AG04449 (cell line): ENCODE measurements around the gene NR2E1.

ENCODE experiments used
- CTCF ChIA-PET: fragments of 350-600 bp; formaldehyde crosslinking; extraction: SDS; loops from one replicate; lab custom pipeline; 2021; ENCODE audit warnings: antibody characterized with exemption; lab: Yijun Ruan, JAX
- POLR2A ChIA-PET: fragments of 400-600, 350-600 bp; formaldehyde crosslinking; extraction: SDS; loops from one replicate; lab custom pipeline; 2020; ENCODE audit warnings: antibody characterized with exemption, inconsistent platforms; lab: Yijun Ruan, JAX
- DNase-seq: peaks from one replicate; pipeline ENCODE4 v3.0.0-alpha.2; 2010; ENCODE audit warnings: low read depth, low spot score
- H3K4me3 ChIP-seq: 2 replicates; pipeline ENCODE4 v1.5.1; 2011; ENCODE audit warnings: low read depth, mild to moderate bottlenecking, control low read depth, low read length
- CTCF ChIP-seq: IDR thresholded peaks from one replicate; pipeline ENCODE4 v1.5.1; 2011; ENCODE audit warnings: mild to moderate bottlenecking, moderate library complexity, low read length, control low read depth, inconsistent platforms; ENCODE audit not compliant: insufficient read depth; ENCODE audit errors: missing control alignments

The NR2E1 gene

DNA sequence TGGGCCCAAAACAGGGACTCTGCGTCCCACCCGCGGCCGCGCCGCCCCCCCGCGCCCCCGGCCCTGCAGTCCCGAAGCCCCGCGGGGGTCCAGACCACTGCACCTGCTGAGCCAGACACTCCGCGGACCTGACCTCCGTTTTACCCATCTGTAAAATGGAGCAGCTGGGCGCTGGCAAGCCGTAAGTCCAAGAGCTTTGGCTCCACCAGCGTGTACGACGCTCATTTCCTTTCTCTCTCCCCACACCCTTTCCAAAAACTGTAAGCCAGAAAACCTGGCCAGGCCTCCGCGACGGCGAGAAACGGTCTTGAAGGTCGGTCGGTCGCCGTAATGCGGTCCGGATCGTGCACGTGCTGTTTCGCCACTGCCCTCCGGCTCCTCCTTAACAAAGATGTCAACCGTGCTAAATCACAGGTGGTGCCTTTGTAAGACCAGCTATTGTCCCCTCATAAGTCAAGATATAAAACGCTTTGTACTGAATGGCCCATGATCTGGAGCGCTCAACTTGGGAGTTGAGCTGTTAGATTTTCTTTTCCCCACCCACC lies 7.8 kb upstream of the NR2E1 start:
- no peak for DNase-seq
- no peak for TF ChIP-seq CTCF
- no peak overlapping the region for H3K4me3 ChIP-seq
- CTCF ChIA-PET: interaction anchor here (1.0 kb wide), 1 partner anchor 178 kb away, joined by 4 read pairs; no protein-coding TSS in a partner anchor
- POLR2A ChIA-PET: no interaction called here

DNA sequence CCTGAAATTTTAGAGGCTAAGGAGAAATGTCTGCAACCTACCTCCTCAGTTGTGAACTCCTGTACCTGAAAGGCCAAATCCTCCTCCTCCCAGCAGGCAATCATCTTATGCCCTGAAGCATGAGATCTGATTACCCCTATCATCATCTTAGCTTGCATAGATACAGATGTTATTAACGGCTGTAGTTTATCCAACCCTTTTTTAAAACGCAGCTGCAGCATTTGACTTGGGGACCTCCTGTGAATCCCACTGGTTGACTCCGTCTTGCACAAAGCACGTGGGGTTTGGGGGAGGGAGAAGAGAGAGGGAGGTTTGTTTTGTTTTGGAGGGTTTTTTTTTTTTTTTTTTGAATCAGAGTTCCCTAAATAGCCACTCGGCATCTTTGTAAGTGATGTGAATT lies 5.8 kb upstream of the NR2E1 start:
- no peak for DNase-seq
- ChIA-PET CTCF (no interaction called here), POLR2A (no interaction called here)
- H3K4me3 ChIP-seq: no peak overlapping the region
- no peak for TF ChIP-seq CTCF

DNA sequence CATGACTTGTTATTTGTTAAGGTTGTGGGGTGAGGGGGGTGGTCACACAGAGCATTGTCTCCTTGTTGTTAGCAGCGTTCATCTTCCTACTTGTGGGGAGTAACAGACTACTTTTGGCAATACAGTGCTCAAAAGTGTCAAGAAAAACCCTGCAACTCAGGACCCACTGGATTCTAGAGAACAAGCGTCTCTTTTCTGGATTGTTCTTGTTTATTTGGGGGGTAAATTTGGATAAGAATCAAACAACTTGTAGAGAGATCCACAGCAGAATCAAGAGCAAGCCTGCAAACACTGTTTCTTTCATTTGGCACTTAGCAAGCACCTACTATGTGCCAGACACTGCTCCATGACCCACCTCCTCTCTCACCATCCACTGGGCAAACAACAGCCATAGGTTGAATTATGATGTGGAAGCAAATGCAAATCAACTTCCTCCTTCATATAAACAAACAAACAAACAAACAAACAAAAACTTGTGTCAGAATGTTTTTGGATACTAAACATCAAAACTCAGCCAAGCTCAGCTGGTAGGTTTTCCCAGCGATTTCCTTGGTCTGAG lies 4.0 kb upstream of the NR2E1 start:
- POLR2A ChIA-PET: no interaction called here
- CTCF ChIA-PET: no interaction called here

DNA sequence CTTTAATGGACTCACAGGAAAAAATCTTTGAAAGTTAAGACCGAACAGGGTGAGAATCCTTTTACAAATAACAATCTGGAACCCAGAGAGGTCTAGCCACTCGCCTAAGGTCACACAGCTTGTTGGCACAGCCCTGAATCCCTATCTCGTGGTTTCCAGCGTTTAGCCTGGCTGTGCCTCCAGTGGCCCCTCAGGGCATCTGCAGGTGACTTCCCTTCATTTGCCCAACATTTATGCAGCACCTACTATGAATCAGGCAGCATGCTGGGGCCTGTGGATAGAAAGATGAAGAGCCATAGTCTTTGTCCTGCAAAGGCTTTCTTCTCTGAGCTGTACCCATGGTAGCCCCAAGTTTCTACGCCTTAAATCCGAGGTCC lies 2.6 kb upstream of the NR2E1 start:
- POLR2A ChIA-PET: no interaction called here
- no peak overlapping the region for H3K4me3 ChIP-seq
- no peak for DNase-seq
- CTCF ChIA-PET: no interaction called here
- TF ChIP-seq CTCF: no peak

More for the DNA sequence above, 4.0 kb upstream of the NR2E1 start:
- no peak overlapping the region for H3K4me3 ChIP-seq
- DNase-seq: no peak
- TF ChIP-seq CTCF: no peak

DNA sequence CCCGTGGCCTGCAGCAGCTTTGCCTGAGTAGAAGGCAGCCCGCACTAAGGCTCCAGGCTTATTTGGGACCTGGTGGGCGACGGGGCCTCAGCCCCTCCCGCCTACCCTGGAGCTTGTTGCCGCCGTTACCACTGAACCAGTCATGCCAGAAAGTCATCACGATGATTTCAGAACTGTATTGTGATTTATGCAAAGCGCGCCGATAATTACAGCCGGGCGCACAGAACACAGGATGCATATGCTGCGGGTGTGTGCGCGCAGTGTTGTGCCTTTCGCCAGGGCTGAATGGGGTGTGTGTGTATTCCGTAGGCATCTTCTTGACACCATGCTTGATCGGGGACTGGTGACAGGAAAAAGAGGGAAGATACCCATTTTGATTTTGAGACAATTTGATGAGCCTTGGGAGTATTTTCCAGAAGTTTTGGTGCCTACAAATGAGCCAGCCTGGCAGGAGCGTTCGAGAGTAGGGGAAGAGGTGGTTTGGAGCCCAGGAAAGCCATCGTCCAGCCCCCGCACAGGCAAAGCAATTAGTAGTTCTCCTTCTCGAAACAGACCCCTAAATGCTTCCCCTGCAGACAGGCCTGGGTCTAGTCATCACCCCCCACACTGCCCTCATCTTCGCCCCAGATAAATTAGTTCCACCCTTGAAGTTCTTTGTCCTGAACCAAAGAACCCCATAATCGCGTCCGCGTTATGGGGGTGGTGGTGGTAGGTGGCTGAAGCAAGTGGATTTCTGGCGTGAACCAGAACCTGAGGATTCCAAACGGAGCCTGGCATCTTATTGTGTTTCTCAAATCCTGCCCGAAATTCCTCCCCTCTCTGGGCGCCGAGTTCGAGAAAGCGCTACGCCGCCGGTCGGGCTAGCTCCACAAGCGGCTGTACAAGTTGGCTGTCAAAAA lies 1.9 kb upstream of the NR2E1 start:
- POLR2A ChIA-PET: interaction anchor here (0.5 kb wide), 1 partner anchor 21 kb away, joined by 3 read pairs; no protein-coding TSS in a partner anchor
- no peak for TF ChIP-seq CTCF
- CTCF ChIA-PET: no interaction called here
- H3K4me3 ChIP-seq: no peak overlapping the region
- DNase-seq: no peak

DNA sequence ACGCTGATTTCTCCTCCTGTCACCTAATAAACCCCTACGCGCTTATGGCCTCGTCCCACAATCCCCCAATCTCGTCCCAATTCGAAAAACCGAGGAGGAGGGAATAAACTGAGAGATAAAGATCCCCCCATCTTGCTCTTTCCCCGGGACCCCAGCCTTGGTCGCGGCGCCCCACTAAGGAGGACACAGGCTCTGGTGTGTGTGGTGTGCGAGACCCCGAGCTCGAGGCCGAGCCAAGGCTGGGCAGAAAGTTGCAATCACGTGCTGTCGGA lies 1.3 kb upstream of the NR2E1 start:
- DNase-seq: no peak
- ChIA-PET CTCF (interaction anchor here (0.8 kb wide), 1 partner anchor 38 kb away, joined by 3 read pairs; no protein-coding TSS in a partner anchor), POLR2A (no interaction called here)
- H3K4me3 ChIP-seq: no peak overlapping the region
- TF ChIP-seq CTCF: no peak
